Ovary (tissue), 3 donors: ENCODE data around the gene LRRC3.

Source experiments
- EP300 ChIP-seq: sonication (generic); formaldehyde crosslinking; IDR thresholded peaks from one replicate; pipeline ENCODE4 v1.6.1; 2017; ENCODE audit warnings: antibody characterized with exemption
- POLR2A ChIP-seq: fragments of 450-650 bp; IDR thresholded peaks from one replicate; pipeline ENCODE4 v1.6.1; 2017; ENCODE audit warnings: antibody characterized with exemption, mild to moderate bottlenecking, moderate library complexity
- TF ChIP-seq, protein P1 (sequence below), 3 donors: fragments of 450-650 bp in 2 of 3; fragments of 200-600 bp in 1 of 3; IDR thresholded peaks; one replicate each; pipeline versions ENCODE4 v1.5.1 to v1.8.0; 2016 to 2022; ENCODE audit warnings: antibody characterized with exemption in 3 of 3, mild to moderate bottlenecking in 1 of 3
- donor health status: DM: no; HTN: no; CAD: no.

DNA sequence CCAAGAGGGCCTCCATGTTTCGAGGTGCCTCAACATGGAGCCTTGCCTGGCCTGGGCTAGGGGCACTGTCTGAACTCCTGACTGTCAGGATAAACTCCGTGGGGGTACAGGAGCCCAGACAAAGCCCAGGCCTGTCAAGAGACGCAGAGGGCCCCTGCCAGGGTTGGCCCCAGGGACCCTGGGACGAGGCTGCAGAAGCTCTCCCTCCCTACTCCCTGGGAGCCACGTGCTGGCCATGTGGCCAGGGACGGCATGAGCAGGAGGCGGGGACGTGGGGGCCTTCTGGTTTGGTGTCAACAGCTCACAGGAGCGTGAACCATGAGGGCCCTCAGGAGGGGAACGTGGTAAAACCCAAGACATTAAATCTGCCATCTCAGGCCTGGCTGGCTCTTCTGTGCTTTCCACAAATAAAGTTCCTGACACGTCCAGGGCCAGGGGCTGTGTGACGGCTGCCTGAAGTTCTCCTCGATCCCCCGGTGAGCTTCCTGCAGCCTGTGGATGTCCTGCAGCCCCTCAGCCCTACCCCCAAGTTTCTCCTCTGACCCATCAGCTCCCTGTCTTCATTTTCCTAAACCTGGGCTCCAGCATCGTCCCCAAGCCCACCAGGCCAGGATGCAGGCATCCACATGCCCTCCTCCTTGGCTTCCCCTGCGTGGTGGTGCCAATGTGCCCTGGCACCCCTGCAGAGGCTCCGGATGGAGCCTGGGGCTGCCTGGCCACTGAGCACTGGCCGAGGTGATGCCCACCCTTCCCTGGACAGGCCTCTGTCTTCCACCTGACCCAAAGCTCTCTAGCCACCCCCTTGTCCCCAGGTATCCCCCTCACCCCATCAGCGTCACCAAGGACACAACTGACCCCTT is 12.8 kb upstream of the LRRC3 start:
- TF ChIP-seq, protein P1, sequence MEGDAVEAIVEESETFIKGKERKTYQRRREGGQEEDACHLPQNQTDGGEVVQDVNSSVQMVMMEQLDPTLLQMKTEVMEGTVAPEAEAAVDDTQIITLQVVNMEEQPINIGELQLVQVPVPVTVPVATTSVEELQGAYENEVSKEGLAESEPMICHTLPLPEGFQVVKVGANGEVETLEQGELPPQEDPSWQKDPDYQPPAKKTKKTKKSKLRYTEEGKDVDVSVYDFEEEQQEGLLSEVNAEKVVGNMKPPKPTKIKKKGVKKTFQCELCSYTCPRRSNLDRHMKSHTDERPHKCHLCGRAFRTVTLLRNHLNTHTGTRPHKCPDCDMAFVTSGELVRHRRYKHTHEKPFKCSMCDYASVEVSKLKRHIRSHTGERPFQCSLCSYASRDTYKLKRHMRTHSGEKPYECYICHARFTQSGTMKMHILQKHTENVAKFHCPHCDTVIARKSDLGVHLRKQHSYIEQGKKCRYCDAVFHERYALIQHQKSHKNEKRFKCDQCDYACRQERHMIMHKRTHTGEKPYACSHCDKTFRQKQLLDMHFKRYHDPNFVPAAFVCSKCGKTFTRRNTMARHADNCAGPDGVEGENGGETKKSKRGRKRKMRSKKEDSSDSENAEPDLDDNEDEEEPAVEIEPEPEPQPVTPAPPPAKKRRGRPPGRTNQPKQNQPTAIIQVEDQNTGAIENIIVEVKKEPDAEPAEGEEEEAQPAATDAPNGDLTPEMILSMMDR (IDR thresholded peaks at IDR 0.05), result no peak
- TF ChIP-seq EP300, result no peak
- no peak for TF ChIP-seq POLR2A
